Measurements from ENCODE around the gene IMMP2L. TPM values are rescaled to one million over a fixed set of nuclear protein-coding genes. Genes with fewer than 3 reads are reported as not detected.

IMMP2L gene
- total and polyA plus RNA-seq, 4 experiments from 2014 or later, result 23.5 to 32.2 (median 29.5) TPM

- Histone ChIP-seq H3K27me3 (ENCODE audit: insufficient read depth, low read length) (no peaks in the 10 kb centered on the region), H3K4me1 (ENCODE audit: insufficient read depth, low read length) (no peaks in the 10 kb centered on the region), H3K9me3 (ENCODE audit: control insufficient read depth in 1 of 2, low read length in 2 of 2) (no peaks in the 10 kb centered on the region), H3K27ac (ENCODE audit: low read depth, low read length) (no peak overlapping the region), H3K36me3 (ENCODE audit: insufficient read depth, low read length) (no peaks in the 10 kb centered on the region), H3K4me3 (ENCODE audit: low read length in 2 of 2) (no peak overlapping the region)
- no peak overlapping the region for H3K27ac Mint-ChIP-seq
- DNase-seq, result no peak
- no peak overlapping the region for H3K4me3 Mint-ChIP-seq
- intact Hi-C loops (cut with micrococcal nuclease), result no loop called here
- H3K27me3 Mint-ChIP-seq, result no peaks in the 10 kb centered on the region
- no peaks in the 10 kb centered on the region for H3K36me3 Mint-ChIP-seq
- H3K4me1 Mint-ChIP-seq, result no peaks in the 10 kb centered on the region
- CTCF ChIA-PET (ENCODE audit: partially characterized antibody), result no interaction called here
- POLR2A ChIA-PET (ENCODE audit: partially characterized antibody), result no interaction called here
- peaks cover 0 to 2% (median 0%) of the 10 kb centered on the region in 8 donors for H3K9me3 Mint-ChIP-seq
Observed at GRCh38 chr7:110625294-110625693, 937.0 kb downstream of the IMMP2L start.

- CTCF ChIA-PET (ENCODE audit: partially characterized antibody), result no interaction called here
- no peak overlapping the region for H3K4me3 Mint-ChIP-seq
- H3K27ac ChIP-seq (ENCODE audit: low read depth, low read length), result no peak overlapping the region
Observed at GRCh38 chr7:110623436-110623835, 938.9 kb downstream of the IMMP2L start.

DNA sequence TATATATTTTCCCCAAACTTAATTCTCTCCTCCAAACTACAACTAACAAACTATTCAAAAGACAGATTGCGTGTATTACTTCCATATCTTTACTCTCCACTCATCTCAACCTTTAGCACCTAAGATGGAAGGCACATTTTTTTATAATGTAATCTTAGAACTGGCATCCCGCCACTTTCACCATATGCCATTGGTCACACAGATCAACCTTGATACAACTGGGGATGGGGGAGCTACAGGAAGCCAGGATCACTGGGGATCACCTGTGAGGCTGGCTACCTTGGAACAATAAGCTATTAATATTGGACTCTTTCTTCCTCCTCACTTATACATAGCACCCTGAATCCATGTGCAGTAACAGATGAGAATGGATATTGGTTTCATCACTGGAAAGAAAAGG, 941.0 kb downstream of the IMMP2L start:
- Histone ChIP-seq H3K27ac (ENCODE audit: low read depth, low read length) (no peak overlapping the region), H3K9me3 (ENCODE audit: control insufficient read depth in 1 of 2, low read length in 2 of 2) (no peaks in the 10 kb centered on the region), H3K27me3 (ENCODE audit: insufficient read depth, low read length) (no peaks in the 10 kb centered on the region), H3K36me3 (ENCODE audit: insufficient read depth, low read length) (no peaks in the 10 kb centered on the region), H3K4me3 (ENCODE audit: low read length in 2 of 2) (no peak overlapping the region), H3K4me1 (ENCODE audit: insufficient read depth, low read length) (no peaks in the 10 kb centered on the region)
- no peaks in the 10 kb centered on the region for H3K36me3 Mint-ChIP-seq
- peaks cover 0 to 6% (median under 1%) of the 10 kb centered on the region in 8 donors for H3K9me3 Mint-ChIP-seq
- DNase-seq, result no peak
- no peaks in the 10 kb centered on the region for H3K4me1 Mint-ChIP-seq
- ChIA-PET POLR2A (ENCODE audit: partially characterized antibody) (no interaction called here), CTCF (ENCODE audit: partially characterized antibody) (no interaction called here)
- H3K27me3 Mint-ChIP-seq, result peaks cover 0 to 2% of the 10 kb centered on the region in 2 donors
- H3K4me3 Mint-ChIP-seq, result no peak overlapping the region
- intact Hi-C loops (cut with micrococcal nuclease), result no loop called here
- H3K27ac Mint-ChIP-seq, result no peak overlapping the region

More at GRCh38 chr7:110623436-110623835, 938.9 kb downstream of the IMMP2L start:
- no peaks in the 10 kb centered on the region for H3K4me1 ChIP-seq (ENCODE audit: insufficient read depth, low read length)
- H3K27me3 Mint-ChIP-seq, result peaks cover 0 to 2% of the 10 kb centered on the region in 2 donors
- no peaks in the 10 kb centered on the region for H3K36me3 ChIP-seq (ENCODE audit: insufficient read depth, low read length)
- intact Hi-C loops (cut with micrococcal nuclease), result no loop called here
- POLR2A ChIA-PET (ENCODE audit: partially characterized antibody), result interaction anchor here (0.6 kb wide), 1 partner anchor 12 kb away, joined by 3 read pairs; no protein-coding TSS in a partner anchor
- H3K9me3 ChIP-seq (ENCODE audit: control insufficient read depth in 1 of 2, low read length in 2 of 2), result no peaks in the 10 kb centered on the region
- H3K9me3 Mint-ChIP-seq, result peaks cover 0 to 2% (median 0%) of the 10 kb centered on the region in 8 donors
- H3K4me3 ChIP-seq (ENCODE audit: low read length in 2 of 2), result no peak overlapping the region
- no peaks in the 10 kb centered on the region for H3K36me3 Mint-ChIP-seq
- H3K27ac Mint-ChIP-seq, result no peak overlapping the region
- DNase-seq, result no peak
- no peaks in the 10 kb centered on the region for H3K27me3 ChIP-seq (ENCODE audit: insufficient read depth, low read length)
- no peaks in the 10 kb centered on the region for H3K4me1 Mint-ChIP-seq

GRCh38 chr7:110620110-110620735, 942.1 kb downstream of the IMMP2L start:
- DNase-seq, result no peak
- Histone ChIP-seq H3K27ac (ENCODE audit: low read depth, low read length) (no peak overlapping the region), H3K36me3 (ENCODE audit: insufficient read depth, low read length) (no peaks in the 10 kb centered on the region), H3K4me3 (ENCODE audit: low read length in 2 of 2) (no peak overlapping the region), H3K9me3 (ENCODE audit: control insufficient read depth in 1 of 2, low read length in 2 of 2) (no peaks in the 10 kb centered on the region), H3K4me1 (ENCODE audit: insufficient read depth, low read length) (no peaks in the 10 kb centered on the region), H3K27me3 (ENCODE audit: insufficient read depth, low read length) (no peaks in the 10 kb centered on the region)
- Mint-ChIP-seq H3K27me3 (peaks cover 0 to 2% of the 10 kb centered on the region in 2 donors), H3K27ac (no peak overlapping the region), H3K36me3 (no peaks in the 10 kb centered on the region), H3K4me1 (no peaks in the 10 kb centered on the region), H3K4me3 (no peak overlapping the region), H3K9me3 (peaks cover 0 to 6% (median 2%) of the 10 kb centered on the region in 8 donors)
- ChIA-PET CTCF (ENCODE audit: partially characterized antibody) (no interaction called here), POLR2A (ENCODE audit: partially characterized antibody) (no interaction called here)
- intact Hi-C loops (cut with micrococcal nuclease), result no loop called here
